Measurements from ENCODE around the gene UBQLN1. TPM values are rescaled to one million over a fixed set of nuclear protein-coding genes. Genes with fewer than 3 reads are reported as not detected.
"Not testable (repeated sequence)": the region's sequence is repeated elsewhere in the genome, so short reads cannot be mapped to it uniquely, and the experiment has no call there.

Gene UBQLN1
- total RNA-seq = 100 to 1,000 TPM in 1 of 2 donors, 10 to 100 TPM in 1; 88.1 to 107 TPM

DNA sequence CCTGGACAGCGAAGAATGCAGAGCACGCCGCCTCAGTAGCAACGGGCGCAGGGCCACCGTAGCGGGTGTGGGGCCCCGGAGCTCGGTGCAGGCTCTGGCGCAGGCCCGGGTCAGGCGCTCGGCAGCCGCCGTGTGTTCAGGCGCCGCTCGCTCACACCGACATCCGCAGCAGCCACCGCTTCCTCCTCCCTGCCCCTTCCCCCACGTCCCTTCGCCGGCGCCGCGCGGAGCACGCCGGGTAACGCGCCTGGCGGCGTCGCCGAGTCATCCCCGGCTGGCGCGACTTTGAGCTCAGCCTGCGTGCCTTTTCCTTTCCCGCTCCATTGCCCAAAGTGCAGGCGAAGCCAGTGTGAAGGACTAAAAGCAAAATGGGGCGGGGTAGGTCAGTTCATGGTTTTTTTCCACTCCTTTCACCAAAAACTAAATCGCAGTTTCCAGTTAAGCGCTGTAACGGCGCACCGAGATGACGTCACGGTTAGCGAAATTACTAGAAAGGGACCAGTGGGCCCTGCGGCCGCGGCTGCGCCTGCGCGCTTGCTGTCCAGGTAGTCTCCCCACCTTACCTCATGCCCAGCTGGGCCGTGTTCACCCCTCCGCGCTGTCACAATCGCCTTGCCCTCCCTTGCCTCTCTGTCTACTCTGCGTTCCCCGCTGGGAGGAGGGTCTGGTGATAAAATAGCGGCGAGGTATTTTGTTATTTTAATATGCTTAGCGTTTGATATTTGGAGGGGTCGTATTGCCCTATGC lies at the start of gene UBQLN1:
Gene UBQLN1 (minus strand): TSS at position 191 of the 747 bp plus-strand sequence. CDS start 279 bp downstream, outside the sequence.
- peaks cover 26% of the 10 kb centered on the region in 2 donors for H3K4me1 ChIP-seq (ENCODE audit: control insufficient read depth in 1 of 2, low read depth in 2 of 2)
- no peaks in the 10 kb centered on the region for H3K27me3 ChIP-seq (replicated peaks; ENCODE audit: insufficient read depth)
- no peaks in the 10 kb centered on the region for H3K9me3 ChIP-seq
- peak within 1 kb of the TSS; percentile 99 to 100 for H3K27ac ChIP-seq
- peak; percentile 85 for ATAC-seq (ENCODE audit: insufficient number of reproducible peaks, low FRiP score, low read depth)
- no peaks in the 10 kb centered on the region for H3K36me3 ChIP-seq
- peak; percentile 79 for DNase-seq (ENCODE audit: low spot score)
- TF ChIP-seq, protein P1, sequence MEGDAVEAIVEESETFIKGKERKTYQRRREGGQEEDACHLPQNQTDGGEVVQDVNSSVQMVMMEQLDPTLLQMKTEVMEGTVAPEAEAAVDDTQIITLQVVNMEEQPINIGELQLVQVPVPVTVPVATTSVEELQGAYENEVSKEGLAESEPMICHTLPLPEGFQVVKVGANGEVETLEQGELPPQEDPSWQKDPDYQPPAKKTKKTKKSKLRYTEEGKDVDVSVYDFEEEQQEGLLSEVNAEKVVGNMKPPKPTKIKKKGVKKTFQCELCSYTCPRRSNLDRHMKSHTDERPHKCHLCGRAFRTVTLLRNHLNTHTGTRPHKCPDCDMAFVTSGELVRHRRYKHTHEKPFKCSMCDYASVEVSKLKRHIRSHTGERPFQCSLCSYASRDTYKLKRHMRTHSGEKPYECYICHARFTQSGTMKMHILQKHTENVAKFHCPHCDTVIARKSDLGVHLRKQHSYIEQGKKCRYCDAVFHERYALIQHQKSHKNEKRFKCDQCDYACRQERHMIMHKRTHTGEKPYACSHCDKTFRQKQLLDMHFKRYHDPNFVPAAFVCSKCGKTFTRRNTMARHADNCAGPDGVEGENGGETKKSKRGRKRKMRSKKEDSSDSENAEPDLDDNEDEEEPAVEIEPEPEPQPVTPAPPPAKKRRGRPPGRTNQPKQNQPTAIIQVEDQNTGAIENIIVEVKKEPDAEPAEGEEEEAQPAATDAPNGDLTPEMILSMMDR (IDR thresholded peaks at IDR 0.05) = no peak
- H3K4me3 ChIP-seq = peak within 1 kb of the TSS; percentile 99

DNA sequence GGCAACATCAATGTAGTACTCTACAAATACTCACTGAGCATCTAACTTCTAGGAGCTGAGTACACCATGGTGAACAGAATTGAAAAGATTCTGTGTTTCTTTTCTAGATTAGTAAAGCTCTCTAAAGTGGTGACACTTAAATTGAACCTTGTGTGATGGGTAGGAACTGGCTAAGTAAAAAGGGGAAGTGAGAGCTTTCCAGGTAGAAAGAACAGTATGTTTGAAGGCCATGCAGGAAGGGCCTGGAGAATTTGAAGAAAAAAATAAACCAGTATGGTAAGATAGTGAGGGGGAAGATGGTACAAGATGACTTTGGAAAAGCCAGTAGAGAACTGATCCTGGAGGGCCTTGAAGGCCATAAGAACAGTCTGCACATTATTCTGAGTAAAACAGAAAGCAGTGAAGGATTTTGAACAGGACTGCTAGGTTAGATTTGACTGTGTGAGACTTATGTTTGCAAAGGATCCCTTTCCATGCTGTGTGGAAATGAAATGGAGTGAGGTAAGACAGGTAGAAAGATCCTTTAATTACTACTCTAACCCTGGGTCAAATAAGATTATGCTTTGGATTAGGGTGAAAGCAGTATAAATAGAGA lies 46.7 kb upstream of the UBQLN1 start:
- Histone ChIP-seq H3K27me3 (replicated peaks; ENCODE audit: insufficient read depth) (no peaks in the 10 kb centered on the region), H3K9me3 (no peaks in the 10 kb centered on the region), H3K4me3 (no peak overlapping the region), H3K4me1 (ENCODE audit: control insufficient read depth in 1 of 2, low read depth in 2 of 2) (no peaks in the 10 kb centered on the region), H3K36me3 (no peaks in the 10 kb centered on the region), H3K27ac (no peak overlapping the region)
- no peak for DNase-seq (ENCODE audit: low spot score)
- TF ChIP-seq, protein P1 (IDR thresholded peaks at IDR 0.05) = no peak
- peak; percentile 35 for ATAC-seq (ENCODE audit: insufficient number of reproducible peaks, low FRiP score, low read depth)

DNA sequence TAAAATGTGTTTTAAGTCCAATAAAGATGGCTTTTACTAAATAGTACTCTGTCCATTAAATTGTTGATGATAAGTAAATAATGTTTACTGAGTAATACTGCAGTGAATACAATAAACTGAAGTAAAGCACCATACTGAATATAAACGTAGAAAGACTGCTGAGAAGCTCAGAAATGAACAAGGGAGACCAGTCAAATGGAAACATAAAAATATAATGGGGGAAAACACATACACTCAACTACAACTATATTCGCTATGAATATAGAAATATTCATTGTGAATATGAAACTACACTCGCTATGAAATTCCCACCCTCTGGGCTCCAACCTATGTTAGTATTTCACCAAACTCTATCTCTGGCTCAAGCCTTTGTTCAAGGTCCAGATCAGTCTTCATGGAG lies 41.9 kb upstream of the UBQLN1 start:
- H3K4me3 ChIP-seq = no peak overlapping the region
- no peaks in the 10 kb centered on the region for H3K27me3 ChIP-seq (replicated peaks; ENCODE audit: insufficient read depth)
- H3K27ac ChIP-seq = no peak overlapping the region
- no peaks in the 10 kb centered on the region for H3K36me3 ChIP-seq
- ATAC-seq (ENCODE audit: insufficient number of reproducible peaks, low FRiP score, low read depth) (no peak), DNase-seq (ENCODE audit: low spot score) (no peak)
- no peaks in the 10 kb centered on the region for H3K9me3 ChIP-seq
- H3K4me1 ChIP-seq (ENCODE audit: control insufficient read depth in 1 of 2, low read depth in 2 of 2) = no peaks in the 10 kb centered on the region
- TF ChIP-seq, protein P1 (IDR thresholded peaks at IDR 0.05) = no peak

DNA sequence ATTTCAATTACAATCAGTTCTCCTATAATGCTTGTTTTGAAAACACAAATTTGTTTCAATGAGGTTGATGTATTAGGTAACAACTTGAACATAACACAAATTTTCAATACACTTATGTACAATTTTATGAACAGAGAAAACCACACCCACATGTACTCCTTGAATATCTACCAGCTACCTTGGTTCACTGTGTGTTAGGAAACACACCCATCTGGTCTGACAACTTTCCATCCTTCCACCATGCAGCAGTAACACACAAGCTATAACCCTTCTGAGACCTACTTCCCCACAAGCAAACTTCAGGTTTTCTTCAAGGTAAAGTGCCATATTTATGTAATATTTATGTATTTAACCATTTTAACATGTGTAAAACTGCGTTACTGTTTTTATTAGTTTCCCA lies 36.4 kb upstream of the UBQLN1 start:
- Histone ChIP-seq H3K36me3 (peaks cover 5% of the 10 kb centered on the region), H3K27me3 (replicated peaks; ENCODE audit: insufficient read depth) (no peaks in the 10 kb centered on the region), H3K9me3 (no peaks in the 10 kb centered on the region), H3K4me1 (ENCODE audit: control insufficient read depth in 1 of 2, low read depth in 2 of 2) (no peaks in the 10 kb centered on the region), H3K4me3 (no peak overlapping the region), H3K27ac (no peak overlapping the region)
- TF ChIP-seq, protein P1 (IDR thresholded peaks at IDR 0.05) = no peak
- DNase-seq (ENCODE audit: low spot score) (no peak), ATAC-seq (ENCODE audit: insufficient number of reproducible peaks, low FRiP score, low read depth) (no peak)

DNA sequence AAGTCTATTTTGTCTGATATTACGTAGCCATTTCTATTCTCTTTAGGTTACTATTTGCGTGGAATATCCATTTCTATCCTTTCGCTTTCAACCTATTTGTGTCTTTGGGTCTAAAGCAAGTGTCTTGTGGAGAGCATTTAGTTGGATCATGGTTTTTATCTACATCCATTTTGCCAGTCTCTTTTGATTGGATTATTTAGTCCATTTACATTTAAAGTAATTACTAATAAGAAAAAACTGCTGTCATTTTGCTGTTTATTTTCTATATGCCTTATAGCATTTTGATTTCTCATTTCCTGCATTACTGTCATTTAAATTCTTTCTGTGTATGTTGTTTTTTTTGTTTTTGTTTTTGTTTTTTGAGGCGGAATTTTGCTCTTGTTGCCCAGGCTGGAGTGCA lies 26.0 kb upstream of the UBQLN1 start:
- no peak overlapping the region for H3K27ac ChIP-seq
- no peak overlapping the region for H3K4me3 ChIP-seq
- ATAC-seq (ENCODE audit: insufficient number of reproducible peaks, low FRiP score, low read depth) (no peak), DNase-seq (ENCODE audit: low spot score) (no peak)
- H3K9me3 ChIP-seq = no peaks in the 10 kb centered on the region
- H3K4me1 ChIP-seq (ENCODE audit: control insufficient read depth in 1 of 2, low read depth in 2 of 2) = no peaks in the 10 kb centered on the region
- H3K27me3 ChIP-seq (replicated peaks; ENCODE audit: insufficient read depth) = no peaks in the 10 kb centered on the region
- TF ChIP-seq, protein P1 (IDR thresholded peaks at IDR 0.05) = no peak
- no peaks in the 10 kb centered on the region for H3K36me3 ChIP-seq

DNA sequence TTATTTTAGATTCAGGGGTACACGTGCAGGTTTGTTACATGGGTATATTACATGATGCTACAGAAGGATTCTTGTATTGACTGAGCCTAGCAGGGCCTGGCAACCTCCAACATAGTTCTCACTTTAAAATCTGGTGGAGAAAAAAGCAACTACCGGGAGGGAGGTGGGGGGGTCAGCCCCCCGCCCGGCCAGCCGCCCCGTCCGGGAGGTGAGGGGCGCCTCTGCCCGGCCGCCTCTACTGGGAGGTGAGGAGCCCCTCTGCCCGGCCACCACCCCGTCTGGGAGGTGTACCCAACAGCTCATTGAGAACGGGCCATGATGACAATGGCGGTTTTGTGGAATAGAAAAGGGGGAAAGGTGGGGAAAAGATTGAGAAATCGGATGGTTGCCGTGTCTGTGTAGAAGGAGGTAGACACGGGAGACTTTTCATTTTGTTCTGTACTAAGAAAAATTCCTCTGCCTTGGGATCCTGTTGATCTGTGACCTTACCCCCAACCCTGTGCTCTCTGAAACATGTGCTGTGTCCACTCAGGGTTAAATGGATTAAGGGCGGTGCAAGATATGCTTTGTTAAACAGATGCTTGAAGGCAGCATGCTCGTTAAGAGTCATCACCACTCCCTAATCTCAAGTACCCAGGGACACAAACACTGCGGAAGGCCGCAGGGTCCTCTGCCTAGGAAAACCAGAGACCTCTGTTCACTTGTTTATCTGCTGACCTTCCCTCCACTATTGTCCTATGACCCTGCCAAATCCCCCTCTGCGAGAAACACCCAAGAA lies 21.0 kb upstream of the UBQLN1 start:
- H3K27ac ChIP-seq; H3K4me3 ChIP-seq; H3K4me1 ChIP-seq (ENCODE audit: control insufficient read depth in 1 of 2, low read depth in 2 of 2); H3K36me3 ChIP-seq; H3K27me3 ChIP-seq (replicated peaks; ENCODE audit: insufficient read depth); H3K9me3 ChIP-seq; DNase-seq (ENCODE audit: low spot score); ATAC-seq (ENCODE audit: insufficient number of reproducible peaks, low FRiP score, low read depth): not testable (repeated sequence)

All from thoracic aorta (tissue), 2 donors.